AG04450 (cell line): ENCODE results near the gene SSTR3. TPM values are rescaled to one million over a fixed set of nuclear protein-coding genes. Genes with fewer than 3 reads are reported as not detected.

Experiments used
- CTCF ChIA-PET: fragments of 300-600, 350-600 bp; formaldehyde crosslinking; extraction: SDS; loops from one replicate; lab custom pipeline; 2022; ENCODE audit warnings: antibody characterized with exemption, inconsistent platforms; lab: Charles Lee
- POLR2A ChIA-PET: fragments of 350-600 bp; formaldehyde crosslinking; extraction: SDS; loops from one replicate; lab custom pipeline; 2021; ENCODE audit warnings: antibody characterized with exemption, inconsistent platforms; lab: Yijun Ruan, JAX
- DNase-seq: peaks from one replicate; pipeline ENCODE4 v3.0.0-alpha.2; 2011; ENCODE audit warnings: low read depth, low spot score
- H3K27ac ChIP-seq: one replicate; pipeline ENCODE4 v1.5.1; 2012; ENCODE audit warnings: low read depth, low read length, control low read depth
- H3K27me3 ChIP-seq: one replicate; pipeline ENCODE4 v1.6.0; 2012; ENCODE audit warnings: low read length; ENCODE audit not compliant: control insufficient read depth, insufficient read depth
- H3K4me3 ChIP-seq: 2 replicates; pipeline ENCODE4 v1.5.1; 2011; ENCODE audit warnings: mild to moderate bottlenecking, low read depth, low read length, control low read depth
- H3K9me3 ChIP-seq: 2 replicates; pipeline ENCODE4 v1.5.1; 2012; ENCODE audit warnings: low read length; ENCODE audit not compliant: control insufficient read depth, insufficient read depth
- CTCF ChIP-seq: IDR thresholded peaks from 2 replicates; pipeline ENCODE4 v1.5.1; 2011; ENCODE audit warnings: low read depth, low read length, control low read depth, inconsistent platforms
- polyA plus RNA-seq: library from polyadenylated mRNA; depleted of rRNA; stranded (reverse); fragments of >200 nt; gene quantifications from 2 replicates; pipeline ENCODE4 v1.2.3, GENCODE V29; 2011

Gene SSTR3
- polyA plus RNA-seq, 1 experiment = 0.06 TPM

- ChIA-PET POLR2A (interaction anchor here (1.0 kb wide), 1 partner anchor 13 kb away, joined by 3 read pairs; no protein-coding TSS in a partner anchor), CTCF (interaction anchor here (0.5 to 2.8 kb wide), 36 partner anchors 10 to 637 kb away, joined by 3 to 27 read pairs (median 4); partner anchors contain the start of gene KCTD17)
- no peak for TF ChIP-seq CTCF
- H3K27ac ChIP-seq = no peak overlapping the region
- no peaks in the 10 kb centered on the region; the same call in 1 of the 2 replicates for H3K9me3 ChIP-seq
- H3K27me3 ChIP-seq = no peaks in the 10 kb centered on the region
- H3K4me3 ChIP-seq = peak overlapping the region; percentile 47
- no peak for DNase-seq
Observed at GRCh38 chr22:37199760-37200108, 12.5 kb downstream of the SSTR3 start.

- peak; percentile 90 for TF ChIP-seq CTCF
- peak overlapping the region; percentile 61 for H3K27ac ChIP-seq
- H3K4me3 ChIP-seq = peak overlapping the region; percentile 75
- DNase-seq = peak; percentile 95
- H3K27me3 ChIP-seq = no peaks in the 10 kb centered on the region
- ChIA-PET CTCF (interaction anchor here (0.5 to 2.8 kb wide), 35 partner anchors 10 to 417 kb away, joined by 3 to 27 read pairs (median 5); partner anchors contain the start of gene KCTD17), POLR2A (interaction anchor here (0.6 to 1.0 kb wide), 3 partner anchors 12 to 182 kb away, joined by 3 to 5 read pairs (median 3); no protein-coding TSS in a partner anchor)
- no peaks in the 10 kb centered on the region; the same call in 1 of the 2 replicates for H3K9me3 ChIP-seq
Observed at GRCh38 chr22:37199103-37199759, 13.0 kb downstream of the SSTR3 start.

- Histone ChIP-seq H3K27me3 (no peaks in the 10 kb centered on the region), H3K9me3 (no peaks in the 10 kb centered on the region; the same call in 1 of the 2 replicates), H3K27ac (peak overlapping the region; percentile 61), H3K4me3 (peak overlapping the region; percentile 75)
- TF ChIP-seq CTCF = peak; percentile 75
- no peak for DNase-seq
- ChIA-PET POLR2A (interaction anchor here (0.6 to 1.0 kb wide), 3 partner anchors 11 to 183 kb away, joined by 3 to 5 read pairs (median 3); no protein-coding TSS in a partner anchor), CTCF (interaction anchor here (0.5 to 2.8 kb wide), 26 partner anchors 11 to 417 kb away, joined by 3 to 27 read pairs (median 6); partner anchors contain the start of genes C1QTNF6 and KCTD17)
Observed at GRCh38 chr22:37198258-37199102, 13.8 kb downstream of the SSTR3 start.

GRCh38 chr22:37197451-37198257, 14.6 kb downstream of the SSTR3 start:
- Histone ChIP-seq H3K4me3 (no peak overlapping the region), H3K27ac (peak overlapping the region; percentile 57), H3K27me3 (no peaks in the 10 kb centered on the region), H3K9me3 (peaks cover 3% of the 10 kb centered on the region; the same call in 1 of the 2 replicates)
- ChIA-PET CTCF (interaction anchor here (0.6 to 2.8 kb wide), 9 partner anchors 10 to 151 kb away, joined by 3 to 20 read pairs (median 5); partner anchors contain the start of gene C1QTNF6), POLR2A (no interaction called here)
- DNase-seq = no peak
- TF ChIP-seq CTCF = no peak
